Measurements from ENCODE around the gene MUC3A. TPM values are rescaled to one million over a fixed set of nuclear protein-coding genes. Genes with fewer than 3 reads are reported as not detected.
"Not testable (repeated sequence)": the region's sequence is repeated elsewhere in the genome, so short reads cannot be mapped to it uniquely, and the experiment has no call there.

Gene MUC3A, protein sequence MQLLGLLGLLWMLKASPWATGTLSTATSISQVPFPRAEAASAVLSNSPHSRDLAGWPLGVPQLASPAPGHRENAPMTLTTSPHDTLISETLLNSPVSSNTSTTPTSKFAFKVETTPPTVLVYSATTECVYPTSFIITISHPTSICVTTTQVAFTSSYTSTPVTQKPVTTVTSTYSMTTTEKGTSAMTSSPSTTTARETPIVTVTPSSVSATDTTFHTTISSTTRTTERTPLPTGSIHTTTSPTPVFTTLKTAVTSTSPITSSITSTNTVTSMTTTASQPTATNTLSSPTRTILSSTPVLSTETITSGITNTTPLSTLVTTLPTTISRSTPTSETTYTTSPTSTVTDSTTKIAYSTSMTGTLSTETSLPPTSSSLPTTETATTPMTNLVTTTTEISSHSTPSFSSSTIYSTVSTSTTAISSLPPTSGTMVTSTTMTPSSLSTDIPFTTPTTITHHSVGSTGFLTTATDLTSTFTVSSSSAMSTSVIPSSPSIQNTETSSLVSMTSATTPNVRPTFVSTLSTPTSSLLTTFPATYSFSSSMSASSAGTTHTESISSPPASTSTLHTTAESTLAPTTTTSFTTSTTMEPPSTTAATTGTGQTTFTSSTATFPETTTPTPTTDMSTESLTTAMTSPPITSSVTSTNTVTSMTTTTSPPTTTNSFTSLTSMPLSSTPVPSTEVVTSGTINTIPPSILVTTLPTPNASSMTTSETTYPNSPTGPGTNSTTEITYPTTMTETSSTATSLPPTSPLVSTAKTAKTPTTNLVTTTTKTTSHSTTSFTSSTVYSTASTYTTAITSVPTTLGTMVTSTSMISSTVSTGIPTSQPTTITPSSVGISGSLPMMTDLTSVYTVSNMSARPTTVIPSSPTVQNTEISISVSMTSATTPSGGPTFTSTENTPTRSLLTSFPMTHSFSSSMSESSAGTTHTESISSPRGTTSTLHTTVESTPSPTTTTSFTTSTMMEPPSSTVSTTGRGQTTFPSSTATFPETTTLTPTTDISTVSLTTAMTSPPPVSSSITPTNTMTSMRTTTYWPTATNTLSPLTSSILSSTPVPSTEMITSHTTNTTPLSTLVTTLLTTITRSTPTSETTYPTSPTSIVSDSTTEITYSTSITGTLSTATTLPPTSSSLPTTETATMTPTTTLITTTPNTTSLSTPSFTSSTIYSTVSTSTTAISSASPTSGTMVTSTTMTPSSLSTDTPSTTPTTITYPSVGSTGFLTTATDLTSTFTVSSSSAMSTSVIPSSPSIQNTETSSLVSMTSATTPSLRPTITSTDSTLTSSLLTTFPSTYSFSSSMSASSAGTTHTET (N-terminal part only)
- polyA plus RNA-seq: 1 to 10 TPM in 2 of 3 donors, under 1 TPM in 1; 0.58 to 2.5 (median 1.1) TPM

DNA sequence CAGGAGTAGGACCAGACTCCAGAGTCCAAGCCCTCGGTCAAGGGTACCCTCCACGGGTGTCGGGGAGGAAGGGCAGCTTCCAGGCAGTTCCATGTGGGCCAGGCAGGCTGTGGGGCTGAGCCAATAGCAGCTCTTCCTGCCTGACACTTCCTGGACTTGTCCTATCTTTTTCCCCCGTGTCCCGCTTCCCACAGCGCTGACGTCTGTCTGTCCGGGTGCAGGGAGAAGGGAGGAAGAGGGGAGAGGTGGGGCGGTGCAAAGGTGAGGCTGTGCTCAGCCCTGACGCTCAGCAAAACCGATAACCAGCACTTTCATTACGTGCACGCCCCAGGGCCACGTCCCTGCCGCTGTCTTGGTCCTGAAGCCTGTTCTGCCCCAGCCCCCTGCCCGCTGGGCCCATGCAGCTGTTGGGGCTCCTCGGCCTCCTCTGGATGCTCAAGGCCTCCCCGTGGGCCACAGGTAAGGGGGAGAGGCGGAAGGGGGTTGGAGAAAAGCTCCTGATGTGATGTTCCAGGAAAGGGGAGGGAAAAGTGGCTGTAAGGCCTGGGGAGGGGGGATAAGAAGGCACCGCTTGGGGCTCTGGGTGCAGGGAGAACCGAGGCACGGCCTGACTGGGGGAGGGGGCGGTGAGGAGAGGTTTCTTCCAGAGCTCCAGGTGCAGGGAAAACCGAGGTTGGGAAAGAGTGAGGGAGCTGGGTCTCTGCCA lies at the start of gene MUC3A:
TSS of gene MUC3A (plus strand) at position 308 of the 706 bp plus-strand sequence. CDS start at position 399, 91 bp downstream.
- 14 to 17% (median 15%) methylated on average over 21 to 24 of the region's 24 CpGs for WGBS, 3 donors
- no peak within 1 kb of the TSS for H3K27ac ChIP-seq (ENCODE audit: low read depth, low read length)

DNA sequence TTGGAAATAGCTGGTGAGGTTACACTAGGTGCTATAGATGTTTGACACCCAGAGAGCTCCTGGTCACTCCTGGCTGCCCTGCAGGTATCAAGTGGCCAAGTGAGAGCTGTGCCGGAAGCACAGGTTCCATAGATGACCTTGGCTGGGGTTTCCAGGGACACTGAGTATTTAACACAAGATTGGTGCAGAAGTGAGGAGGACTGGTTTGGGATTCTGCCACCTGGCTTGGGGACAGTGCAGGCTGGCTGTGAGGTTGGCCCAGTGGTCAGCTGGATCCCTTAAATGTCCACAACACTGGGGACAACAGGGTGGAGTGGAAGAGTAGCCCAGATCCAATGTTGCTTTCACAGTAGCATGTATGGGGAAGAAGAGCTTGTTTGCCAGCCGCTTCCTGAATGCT lies 48.4 kb upstream of the MUC3A start:
- WGBS, 3 donors: 70 to 90% (median 86%) methylated on average over 2 of the region's 2 CpGs

DNA sequence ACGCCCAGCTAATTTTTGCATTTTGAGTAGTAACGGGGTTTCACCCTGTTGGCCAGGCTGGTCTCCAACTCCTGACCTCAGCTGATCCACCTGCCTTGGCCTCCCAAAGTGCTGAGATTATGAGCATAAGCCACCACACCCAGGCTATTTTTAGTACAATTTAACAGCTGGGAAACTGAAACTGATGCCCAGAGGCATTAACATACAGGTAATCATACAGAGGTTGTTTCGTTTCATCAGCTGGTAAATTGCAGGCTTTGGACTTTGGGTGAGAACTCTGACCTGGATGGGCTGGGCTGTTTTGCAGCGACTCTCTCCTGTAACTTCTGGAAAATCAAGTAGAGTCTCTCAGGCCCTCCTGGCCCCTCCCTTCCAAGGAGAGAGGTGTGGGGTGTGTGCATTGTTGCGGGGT lies 47.4 kb upstream of the MUC3A start:
- H3K27ac ChIP-seq (ENCODE audit: low read depth, low read length): no peak overlapping the region
- 50 to 78% (median 69%) methylated on average over 5 of the region's 5 CpGs for WGBS, 3 donors

More for the DNA sequence above, 48.4 kb upstream of the MUC3A start:
- no peak overlapping the region for H3K27ac ChIP-seq (ENCODE audit: low read depth, low read length)

DNA sequence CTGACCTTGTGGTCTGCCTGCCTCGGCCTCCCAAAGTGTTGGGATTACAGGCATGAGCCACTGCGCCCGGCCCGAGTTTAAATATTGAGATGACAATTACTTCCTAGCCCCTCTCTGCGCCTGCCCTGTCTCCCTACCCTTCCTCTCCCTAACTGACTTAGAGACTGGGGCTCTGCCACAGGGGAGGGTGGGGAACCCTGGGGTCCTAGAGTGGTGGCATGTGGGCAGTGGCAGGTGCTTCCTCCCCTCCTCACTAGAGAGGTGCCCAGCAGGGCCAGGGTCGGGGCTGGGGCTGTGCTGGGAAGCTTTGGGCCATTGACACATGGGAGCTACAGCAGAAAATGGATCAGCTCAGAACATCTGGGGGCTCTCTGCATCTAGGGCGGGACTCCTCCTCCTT lies 46.7 kb upstream of the MUC3A start:
- H3K27ac ChIP-seq (ENCODE audit: low read depth, low read length): no peak overlapping the region
- 84 to 91% (median 89%) methylated on average over 7 of the region's 7 CpGs for WGBS, 3 donors

DNA sequence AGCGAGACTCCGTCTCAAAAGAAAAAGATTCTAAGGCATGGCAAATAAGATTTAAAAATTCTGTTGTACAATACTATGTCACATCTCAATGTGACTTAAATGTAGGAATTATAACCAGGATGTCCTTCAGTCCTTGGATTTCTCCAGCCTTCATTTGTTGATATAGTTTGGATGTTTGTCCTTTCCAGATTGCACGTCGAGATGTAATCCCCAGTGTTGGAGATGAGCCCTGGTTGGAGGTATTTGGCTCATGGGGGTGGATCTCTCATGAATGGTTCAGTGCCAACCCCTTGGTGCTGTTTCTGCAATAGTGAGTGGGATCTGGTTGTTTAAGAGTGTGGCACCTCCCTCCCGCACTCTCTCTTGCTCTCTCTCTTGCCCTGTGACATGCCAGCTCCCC lies 40.8 kb upstream of the MUC3A start:
- 94 to 97% (median 96%) methylated on average over 5 of the region's 5 CpGs for WGBS, 3 donors
- H3K27ac ChIP-seq (ENCODE audit: low read depth, low read length): no peak overlapping the region

DNA sequence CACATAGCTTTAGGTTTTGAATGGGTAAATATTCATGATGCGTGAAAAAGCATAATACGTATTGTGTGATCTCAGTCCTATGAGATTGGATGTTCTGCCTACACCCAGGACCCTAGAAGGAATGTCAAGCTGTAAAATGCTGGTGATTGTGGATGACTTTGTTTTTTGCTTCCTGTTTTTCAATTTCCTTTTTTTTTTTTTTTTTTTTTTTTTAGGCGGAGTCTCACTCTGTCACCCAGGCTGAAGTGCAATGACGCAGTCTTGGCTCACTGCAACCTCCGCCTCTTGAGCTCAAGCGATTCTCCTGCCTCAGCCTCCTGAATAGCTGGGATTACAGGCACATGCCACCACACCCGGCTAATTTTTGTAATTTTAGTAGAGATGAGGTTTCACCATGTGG lies 38.9 kb upstream of the MUC3A start:
- not testable (repeated sequence) for H3K27ac ChIP-seq (ENCODE audit: low read depth, low read length)
- WGBS, 3 donors: 59 to 84% (median 69%) methylated on average over 5 to 7 of the region's 7 CpGs

DNA sequence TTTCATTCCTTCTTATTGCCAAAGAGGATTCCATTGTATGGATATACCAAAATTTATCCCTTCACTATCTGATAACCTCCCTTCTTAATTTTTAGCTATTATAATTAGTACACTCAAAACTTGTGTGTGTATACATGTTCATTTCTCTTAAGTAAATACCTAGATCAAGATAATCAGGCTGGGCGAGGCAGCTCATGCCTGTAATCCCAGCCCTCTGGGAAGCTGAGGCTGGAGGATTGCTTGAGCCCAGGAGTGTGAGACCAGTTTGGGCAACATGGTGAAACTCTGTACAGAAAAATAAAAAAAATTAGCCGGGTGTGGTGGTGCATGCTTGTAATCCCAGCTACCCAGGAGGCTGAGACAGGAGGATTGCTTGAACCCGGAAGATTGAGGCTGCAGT lies 37.9 kb upstream of the MUC3A start:
- H3K27ac ChIP-seq (ENCODE audit: low read depth, low read length): no peak overlapping the region
- 80 to 95% (median 89%) methylated on average over 3 of the region's 3 CpGs for WGBS, 3 donors

DNA sequence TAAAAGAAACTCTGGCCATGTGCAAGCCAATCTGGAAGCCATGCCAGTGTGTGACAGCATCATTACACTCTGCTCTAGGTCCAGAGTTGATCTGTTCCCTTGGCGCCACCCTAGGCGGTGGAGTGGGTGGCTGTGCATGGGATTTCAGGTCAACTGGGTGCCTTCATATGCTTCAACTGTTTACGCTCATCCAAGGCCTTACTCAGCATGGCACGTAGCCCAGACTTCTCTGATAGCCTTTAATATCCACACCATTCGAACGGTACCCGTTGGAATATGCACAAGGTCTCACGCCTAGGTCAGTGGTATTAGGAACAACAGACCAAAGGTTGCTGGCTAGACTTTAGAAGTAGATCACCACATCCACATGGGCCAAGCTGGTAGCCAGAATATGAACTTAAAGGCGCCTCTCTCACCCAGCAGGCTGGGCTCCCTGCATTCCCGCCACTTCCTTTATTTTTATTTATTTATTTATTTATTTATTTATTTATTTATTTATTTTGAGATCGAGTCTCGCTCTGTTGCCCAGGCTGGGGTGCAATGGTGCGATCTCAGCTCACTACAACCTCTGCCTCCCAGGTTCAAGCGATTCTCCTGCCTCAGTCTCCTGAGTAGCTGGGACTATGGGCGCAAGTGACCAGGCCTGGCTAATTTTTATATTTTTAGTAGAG lies 35.0 kb upstream of the MUC3A start:
- 64 to 93% (median 87%) methylated on average over 15 of the region's 15 CpGs for WGBS, 3 donors
- no peak overlapping the region for H3K27ac ChIP-seq (ENCODE audit: low read depth, low read length)

DNA sequence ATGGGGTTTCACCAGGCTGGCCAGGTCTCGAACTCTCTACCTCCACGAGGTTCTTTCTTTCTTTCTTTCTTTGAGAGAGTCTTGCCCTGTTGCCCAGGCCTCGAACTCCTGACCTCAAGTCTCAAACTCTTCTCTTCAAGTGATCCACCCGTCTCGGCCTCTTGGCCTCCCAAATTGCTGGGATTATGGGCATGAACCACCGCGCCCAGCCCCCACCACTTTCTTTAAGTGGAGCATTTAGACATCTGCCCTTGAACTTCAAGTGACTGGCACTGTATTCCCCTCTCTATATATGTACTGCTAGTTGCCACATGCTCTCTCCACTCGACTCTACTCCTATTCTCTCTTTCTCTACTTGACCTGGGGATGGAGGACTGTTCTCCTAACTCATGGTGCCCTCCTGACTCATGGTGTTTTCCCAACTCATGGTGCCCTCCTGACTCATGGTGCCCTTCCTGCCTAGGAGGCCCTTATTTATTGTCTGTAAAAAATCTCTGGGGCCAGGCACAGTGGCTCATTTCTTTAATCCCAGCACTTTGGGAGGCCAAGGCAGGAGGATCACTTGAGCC lies 34.4 kb upstream of the MUC3A start:
- 81 to 89% (median 85%) methylated on average over 8 of the region's 8 CpGs for WGBS, 3 donors
- H3K27ac ChIP-seq (ENCODE audit: low read depth, low read length): no peak overlapping the region

DNA sequence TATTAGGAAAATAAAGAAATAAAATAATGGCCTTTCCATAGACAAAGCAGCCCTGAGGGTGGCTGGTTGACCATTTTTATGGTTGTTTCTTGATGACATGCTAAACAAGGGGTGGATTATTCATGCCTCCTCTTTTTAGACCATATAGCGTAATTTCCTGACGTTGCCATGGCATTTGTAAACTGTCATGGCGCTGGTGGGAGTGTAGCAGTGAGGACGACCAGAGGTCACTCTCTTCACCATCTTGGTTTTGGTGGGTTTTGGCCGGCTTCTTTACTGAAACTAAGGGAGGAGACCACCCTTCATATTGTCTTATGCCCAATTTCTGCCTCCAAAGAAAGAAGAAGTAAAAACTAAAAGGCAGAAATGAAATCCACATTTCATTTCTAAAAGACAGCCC lies 30.0 kb upstream of the MUC3A start:
- WGBS, 3 donors: 83 to 92% (median 86%) methylated on average over 5 of the region's 5 CpGs
- H3K27ac ChIP-seq (ENCODE audit: low read depth, low read length): not testable (repeated sequence)

DNA sequence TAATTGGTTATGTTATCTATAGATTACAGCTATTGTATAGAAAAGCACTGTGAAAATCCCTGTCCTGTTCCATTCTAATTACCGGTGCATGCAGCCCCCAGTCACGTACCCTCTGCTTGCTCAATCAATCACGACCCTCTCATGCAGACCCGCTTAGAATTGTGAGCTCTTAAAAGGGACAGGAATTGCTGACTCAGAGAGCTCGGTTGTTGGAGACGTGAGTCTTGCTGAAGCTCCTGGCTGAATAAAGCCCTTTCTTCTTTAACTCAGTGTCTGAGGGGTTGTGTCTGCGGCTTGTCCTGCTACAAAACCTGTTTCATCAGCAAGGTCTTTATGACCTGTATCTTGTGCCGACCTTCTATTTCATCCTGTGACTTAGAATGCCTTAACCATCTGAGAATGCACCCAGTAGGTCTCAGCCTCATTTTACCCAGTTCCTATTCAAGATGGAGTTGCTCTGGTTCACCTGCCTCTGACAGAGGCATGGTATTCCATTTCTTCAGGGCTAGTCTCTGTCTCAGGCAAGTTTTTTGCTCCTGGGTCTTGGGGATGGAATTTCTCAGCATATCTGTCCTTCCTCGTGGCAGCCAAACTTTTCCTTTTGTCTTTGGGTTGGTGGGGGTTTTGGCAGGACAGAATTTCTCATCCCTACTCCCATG lies 29.4 kb upstream of the MUC3A start:
- H3K27ac ChIP-seq (ENCODE audit: low read depth, low read length): not testable (repeated sequence)
- 64 to 74% (median 72%) methylated on average over 9 of the region's 9 CpGs for WGBS, 3 donors

DNA sequence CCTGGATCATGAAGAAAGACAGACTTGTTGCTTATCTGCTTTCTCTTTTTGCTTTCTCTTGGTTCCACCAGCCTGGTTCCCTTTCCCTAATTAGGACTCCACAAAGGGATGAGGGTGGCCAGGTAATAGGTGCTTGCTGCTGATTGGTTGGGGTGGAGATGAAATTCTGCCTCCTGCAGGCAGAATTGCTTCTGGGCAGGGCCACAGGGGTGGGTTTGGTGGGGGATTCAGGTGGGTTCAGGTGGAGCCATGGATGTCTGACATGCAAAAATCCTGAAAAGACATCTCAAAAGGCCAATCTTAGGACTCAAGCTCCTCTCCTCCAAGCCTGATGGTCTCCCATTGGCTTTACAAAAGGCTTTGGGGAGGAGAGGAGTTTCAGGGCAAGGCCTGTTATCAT lies 28.3 kb upstream of the MUC3A start:
- H3K27ac ChIP-seq (ENCODE audit: low read depth, low read length): no peak overlapping the region

DNA sequence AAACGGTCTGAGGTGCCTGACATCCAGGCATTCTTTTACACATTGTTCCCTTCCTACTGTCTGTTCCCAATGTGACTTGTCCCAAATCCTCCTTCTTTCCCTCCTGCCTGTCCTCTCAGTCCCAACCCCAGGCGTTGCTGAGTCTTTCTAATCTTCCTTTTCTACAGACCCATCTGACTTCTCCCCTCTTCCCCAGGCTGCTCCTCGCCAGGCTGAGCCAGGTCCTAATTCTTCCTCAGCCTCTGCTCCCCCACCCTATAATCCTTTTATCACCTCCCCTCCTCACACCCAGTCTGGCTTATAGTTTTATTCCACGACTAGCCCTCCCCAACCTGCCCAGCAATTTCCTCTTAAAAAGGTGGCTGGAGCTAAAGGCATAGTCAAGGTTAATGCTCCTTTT lies 25.7 kb upstream of the MUC3A start:
- WGBS, 3 donors: 53 to 59% (median 55%) methylated on average over 4 of the region's 4 CpGs
- not testable (repeated sequence) for H3K27ac ChIP-seq (ENCODE audit: low read depth, low read length)

DNA sequence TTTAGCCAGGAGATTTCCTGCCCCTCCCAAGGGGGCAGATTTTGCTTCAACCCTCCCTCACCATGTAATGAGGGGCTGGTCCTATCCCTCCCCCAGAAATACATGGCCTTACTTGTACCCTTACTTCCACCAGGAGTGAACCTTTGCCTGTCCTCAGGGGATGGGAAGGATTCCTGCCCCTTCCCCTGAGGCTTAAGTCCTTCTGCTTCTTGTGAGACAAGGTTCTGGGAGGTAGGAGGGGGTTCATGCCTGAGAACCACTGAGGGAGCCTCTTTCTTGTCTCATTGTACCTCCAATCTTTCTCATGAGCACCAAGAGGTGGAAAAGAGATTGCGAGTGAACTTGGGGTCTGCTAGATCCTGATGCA lies 19.5 kb upstream of the MUC3A start:
- H3K27ac ChIP-seq (ENCODE audit: low read depth, low read length): no peak overlapping the region
- WGBS, 3 donors: 83 to 94% (median 88%) methylated on average over 1 of the region's 1 CpG

DNA sequence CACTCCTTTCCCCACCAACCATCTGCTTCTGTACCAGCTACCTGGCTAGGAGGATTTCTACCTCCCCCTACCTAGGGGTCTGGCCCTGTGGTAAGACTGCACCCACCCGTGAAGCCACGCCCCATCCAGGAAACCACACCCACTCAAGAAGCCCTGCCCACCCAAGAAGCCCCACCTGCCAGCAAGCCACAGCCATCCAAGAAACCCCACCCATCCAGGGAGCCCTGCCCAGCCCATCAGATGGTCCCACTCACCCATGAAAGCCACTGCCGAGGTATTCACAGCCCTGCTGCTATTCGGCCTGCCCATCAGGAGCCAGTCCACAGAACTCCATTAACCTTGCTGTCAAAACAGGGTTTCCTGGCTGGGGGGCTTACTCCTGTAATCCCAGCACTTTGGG lies 15.6 kb upstream of the MUC3A start:
- 51 to 54% (median 52%) methylated on average over 4 of the region's 4 CpGs for WGBS, 3 donors
- H3K27ac ChIP-seq (ENCODE audit: low read depth, low read length): no peak overlapping the region

DNA sequence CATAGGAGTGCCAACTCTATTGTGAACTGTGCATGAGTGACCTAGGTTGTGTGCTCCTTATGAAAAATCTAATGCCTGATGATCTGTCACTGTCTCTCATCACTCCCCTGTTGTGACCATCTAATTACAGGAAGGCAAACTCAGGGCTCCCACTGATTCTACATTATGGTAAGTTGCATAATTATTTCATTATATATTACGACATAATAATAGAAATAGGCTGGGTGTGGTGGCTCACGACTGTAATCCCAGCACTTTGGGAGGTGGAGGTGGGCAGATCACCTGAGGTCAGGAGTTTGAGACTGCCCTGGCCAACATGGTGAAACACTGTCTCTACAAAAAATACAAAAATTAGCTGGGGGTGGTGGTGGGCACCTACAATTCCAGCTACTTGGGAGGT lies 14.0 kb upstream of the MUC3A start:
- WGBS, 3 donors: 56 to 70% (median 57%) methylated on average over 2 of the region's 2 CpGs
- H3K27ac ChIP-seq (ENCODE audit: low read depth, low read length): not testable (repeated sequence)

DNA sequence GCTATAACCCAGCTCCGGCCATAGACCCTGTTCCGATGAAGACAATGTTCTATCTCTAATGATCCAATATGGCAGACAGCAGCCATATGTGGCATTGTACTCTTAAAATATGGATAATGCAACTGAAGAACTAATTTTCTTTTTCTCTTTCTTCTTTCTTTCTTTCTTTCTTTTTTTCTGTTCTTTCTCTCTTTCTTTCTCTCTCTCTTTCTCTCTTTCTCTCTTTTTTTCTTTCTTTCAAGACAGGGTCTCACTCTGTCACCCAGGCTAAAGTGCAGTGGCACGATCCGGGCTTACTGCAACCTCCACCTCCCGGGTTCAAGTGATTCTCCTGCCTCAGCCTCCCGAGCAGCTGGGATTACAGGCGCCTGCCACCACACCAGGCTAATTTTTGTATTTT lies 13.2 kb upstream of the MUC3A start:
- H3K27ac ChIP-seq (ENCODE audit: low read depth, low read length): not testable (repeated sequence)
- WGBS, 3 donors: 86 to 92% (median 89%) methylated on average over 7 of the region's 7 CpGs

All from adipose tissue (tissue), 3 donors.